Astrocyte (in vitro differentiated cells and primary cell): ENCODE results near the gene LAMB1. TPM values are rescaled to one million over a fixed set of nuclear protein-coding genes. Genes with fewer than 3 reads are reported as not detected.

ENCODE experiments used
- DNase-seq: peaks from one replicate; pipeline ENCODE4 v3.0.0-alpha.2; 2010; ENCODE audit warnings: low read depth
- FAIRE-seq: peaks from 2 replicates; lab custom pipeline; 2011; peaks lifted over from hg19 to GRCh38; lab: Jason Lieb, UNC
- H2AFZ ChIP-seq: 2 replicates; pipeline ENCODE4 v1.6.0; 2012; ENCODE audit warnings: low read depth, low read length, inconsistent platforms
- H3K27ac ChIP-seq: 2 replicates; pipeline ENCODE4 v1.5.1; 2011; ENCODE audit warnings: low read depth, low read length, inconsistent platforms
- H3K27me3 ChIP-seq: 2 replicates; pipeline ENCODE4 v1.6.0; 2011; ENCODE audit warnings: low read length, inconsistent platforms; ENCODE audit not compliant: insufficient read depth
- H3K36me3 ChIP-seq: 2 replicates; pipeline ENCODE4 v1.5.1; 2011; ENCODE audit warnings: low read length, inconsistent platforms; ENCODE audit not compliant: insufficient read depth
- H3K4me1 ChIP-seq: 2 replicates; pipeline ENCODE4 v1.5.1; 2011; ENCODE audit warnings: low read length, inconsistent platforms; ENCODE audit not compliant: insufficient read depth
- H3K4me2 ChIP-seq: 2 replicates; pipeline ENCODE4 v1.6.0; 2012; ENCODE audit warnings: low read length, inconsistent platforms
- H3K4me3 ChIP-seq: 2 replicates; pipeline ENCODE4 v1.5.1; 2011; ENCODE audit warnings: low read depth, mild to moderate bottlenecking, low read length, inconsistent platforms; ENCODE audit not compliant: insufficient read depth
- H3K79me2 ChIP-seq: 2 replicates; pipeline ENCODE4 v1.6.0; 2012; ENCODE audit warnings: mild to moderate bottlenecking, low read length, inconsistent platforms; ENCODE audit not compliant: insufficient read depth
- H3K9ac ChIP-seq: 2 replicates; pipeline ENCODE4 v1.6.0; 2012; ENCODE audit warnings: mild to moderate bottlenecking, low read length, inconsistent platforms
- H3K9me3 ChIP-seq: 2 replicates; pipeline ENCODE4 v1.5.1; 2012; ENCODE audit warnings: low read depth, mild to moderate bottlenecking, low read length, inconsistent platforms; ENCODE audit not compliant: insufficient read depth
- H4K20me1 ChIP-seq: 2 replicates; pipeline ENCODE4 v1.6.0; 2012; ENCODE audit warnings: low read length, inconsistent platforms; ENCODE audit not compliant: insufficient read depth
- H3K27ac Mint-ChIP-seq: one replicate; pipeline ENCODE4 v1.8.0; 2021; ENCODE audit warnings: mild to moderate bottlenecking, mixed read lengths; ENCODE audit not compliant: unreplicated experiment
- H3K27me3 Mint-ChIP-seq: one replicate; pipeline ENCODE4 v1.8.0; 2021; ENCODE audit warnings: low read depth, mixed read lengths; ENCODE audit not compliant: unreplicated experiment
- H3K36me3 Mint-ChIP-seq: one replicate; pipeline ENCODE4 v1.8.0; 2021; ENCODE audit warnings: low read depth, mixed read lengths; ENCODE audit not compliant: unreplicated experiment
- H3K4me1 Mint-ChIP-seq: one replicate; pipeline ENCODE4 v1.8.0; 2021; ENCODE audit warnings: low read depth, mixed read lengths; ENCODE audit not compliant: unreplicated experiment
- H3K4me3 Mint-ChIP-seq: one replicate; pipeline ENCODE4 v1.8.0; 2021; ENCODE audit warnings: mild to moderate bottlenecking, moderate library complexity, mixed read lengths; ENCODE audit not compliant: unreplicated experiment
- H3K9me3 Mint-ChIP-seq: one replicate; pipeline ENCODE4 v1.8.0; 2021; ENCODE audit warnings: mild to moderate bottlenecking, mixed read lengths; ENCODE audit not compliant: unreplicated experiment
- EZH2 ChIP-seq: IDR thresholded peaks from 2 replicates; pipeline ENCODE4 v1.6.1; 2012; ENCODE audit warnings: mild to moderate bottlenecking, low read length, inconsistent platforms; ENCODE audit not compliant: insufficient read depth
- total RNA-seq: library from RNA; stranded (reverse); gene quantifications from 2 replicates; pipeline ENCODE4 v1.2.1, GENCODE V29; 2021
- TF ChIP-seq, protein P1 (sequence below): IDR thresholded peaks from 2 replicates; pipeline ENCODE4 v1.5.1; 2011; ENCODE audit warnings: low read depth, mild to moderate bottlenecking, inconsistent platforms, low read length, moderate library complexity; ENCODE audit not compliant: insufficient read depth

The LAMB1 gene
- total RNA-seq, 1 donor from 2014 or later = 403 TPM

DNA sequence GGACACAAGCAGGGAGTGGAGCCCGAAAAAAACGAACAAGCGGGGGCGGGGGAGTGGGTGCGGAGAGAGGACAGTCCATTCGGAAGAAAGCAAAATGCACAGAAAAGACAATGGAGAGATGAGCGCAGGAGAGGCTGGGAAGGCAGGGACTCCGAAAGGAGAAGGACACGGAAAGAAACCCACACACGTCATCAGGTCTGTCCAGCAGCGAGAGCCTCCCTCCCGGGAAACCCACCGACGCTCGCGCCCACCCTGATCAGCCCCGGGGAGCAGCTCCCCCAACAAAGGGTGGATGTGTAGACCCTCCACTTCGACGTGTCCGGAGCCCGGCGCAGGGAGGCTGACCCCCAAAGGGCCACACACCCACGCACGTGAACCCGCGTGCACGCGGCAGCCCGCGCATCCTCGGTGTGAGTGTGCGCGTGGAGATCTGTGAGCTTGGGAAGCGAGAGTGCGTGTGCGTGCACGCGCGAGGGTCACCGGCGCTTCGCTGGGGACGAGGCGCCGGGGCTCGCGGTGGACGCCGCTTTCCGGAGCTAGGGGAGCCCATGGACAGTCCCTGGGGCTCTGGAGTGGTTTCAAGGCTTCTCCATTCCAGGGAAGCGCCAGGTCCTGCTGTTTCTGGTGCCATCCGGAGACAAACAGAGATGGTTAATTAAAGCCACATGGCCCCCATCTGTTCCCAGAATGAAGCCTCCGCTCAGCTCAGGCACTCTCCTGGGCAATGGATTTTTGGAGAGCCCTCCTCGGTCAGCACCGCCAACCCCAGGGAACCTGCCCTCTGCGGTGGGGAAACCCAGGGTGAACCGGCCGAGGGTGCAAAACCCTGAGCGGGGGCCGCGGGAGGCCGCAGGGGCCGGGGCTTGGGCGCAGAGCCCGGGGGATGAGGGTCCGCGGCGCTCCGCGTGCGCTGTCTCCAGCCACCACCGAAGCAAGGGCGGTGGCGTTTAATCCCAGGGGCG lies 916 bp downstream of the LAMB1 start:
- Histone ChIP-seq H4K20me1 (peaks cover 13% of the 10 kb centered on the region), H3K9me3 (no peaks in the 10 kb centered on the region), H3K27ac (peak overlapping the region; percentile 91), H3K9ac (peak overlapping the region; percentile 95), H3K79me2 (peaks cover 56% of the 10 kb centered on the region), H3K4me1 (peaks cover 52% of the 10 kb centered on the region), H2AFZ (no peak overlapping the region), H3K36me3 (peaks cover 31% of the 10 kb centered on the region), H3K27me3 (no peaks in the 10 kb centered on the region), H3K4me3 (peak overlapping the region; percentile 90), H3K4me2 (peak overlapping the region; percentile 95)
- peaks cover 30% of the 10 kb centered on the region for H3K4me1 Mint-ChIP-seq
- H3K4me3 Mint-ChIP-seq = peak overlapping the region; percentile 98
- H3K9me3 Mint-ChIP-seq = peaks cover 2% of the 10 kb centered on the region
- H3K27me3 Mint-ChIP-seq = peaks cover 7% of the 10 kb centered on the region
- DNase-seq (no peak), FAIRE-seq (no peak)
- H3K27ac Mint-ChIP-seq = peak overlapping the region; percentile 98
- H3K36me3 Mint-ChIP-seq = peaks cover 10% of the 10 kb centered on the region
- TF ChIP-seq, protein P1, sequence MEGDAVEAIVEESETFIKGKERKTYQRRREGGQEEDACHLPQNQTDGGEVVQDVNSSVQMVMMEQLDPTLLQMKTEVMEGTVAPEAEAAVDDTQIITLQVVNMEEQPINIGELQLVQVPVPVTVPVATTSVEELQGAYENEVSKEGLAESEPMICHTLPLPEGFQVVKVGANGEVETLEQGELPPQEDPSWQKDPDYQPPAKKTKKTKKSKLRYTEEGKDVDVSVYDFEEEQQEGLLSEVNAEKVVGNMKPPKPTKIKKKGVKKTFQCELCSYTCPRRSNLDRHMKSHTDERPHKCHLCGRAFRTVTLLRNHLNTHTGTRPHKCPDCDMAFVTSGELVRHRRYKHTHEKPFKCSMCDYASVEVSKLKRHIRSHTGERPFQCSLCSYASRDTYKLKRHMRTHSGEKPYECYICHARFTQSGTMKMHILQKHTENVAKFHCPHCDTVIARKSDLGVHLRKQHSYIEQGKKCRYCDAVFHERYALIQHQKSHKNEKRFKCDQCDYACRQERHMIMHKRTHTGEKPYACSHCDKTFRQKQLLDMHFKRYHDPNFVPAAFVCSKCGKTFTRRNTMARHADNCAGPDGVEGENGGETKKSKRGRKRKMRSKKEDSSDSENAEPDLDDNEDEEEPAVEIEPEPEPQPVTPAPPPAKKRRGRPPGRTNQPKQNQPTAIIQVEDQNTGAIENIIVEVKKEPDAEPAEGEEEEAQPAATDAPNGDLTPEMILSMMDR = no peak
- no peak for TF ChIP-seq EZH2

DNA sequence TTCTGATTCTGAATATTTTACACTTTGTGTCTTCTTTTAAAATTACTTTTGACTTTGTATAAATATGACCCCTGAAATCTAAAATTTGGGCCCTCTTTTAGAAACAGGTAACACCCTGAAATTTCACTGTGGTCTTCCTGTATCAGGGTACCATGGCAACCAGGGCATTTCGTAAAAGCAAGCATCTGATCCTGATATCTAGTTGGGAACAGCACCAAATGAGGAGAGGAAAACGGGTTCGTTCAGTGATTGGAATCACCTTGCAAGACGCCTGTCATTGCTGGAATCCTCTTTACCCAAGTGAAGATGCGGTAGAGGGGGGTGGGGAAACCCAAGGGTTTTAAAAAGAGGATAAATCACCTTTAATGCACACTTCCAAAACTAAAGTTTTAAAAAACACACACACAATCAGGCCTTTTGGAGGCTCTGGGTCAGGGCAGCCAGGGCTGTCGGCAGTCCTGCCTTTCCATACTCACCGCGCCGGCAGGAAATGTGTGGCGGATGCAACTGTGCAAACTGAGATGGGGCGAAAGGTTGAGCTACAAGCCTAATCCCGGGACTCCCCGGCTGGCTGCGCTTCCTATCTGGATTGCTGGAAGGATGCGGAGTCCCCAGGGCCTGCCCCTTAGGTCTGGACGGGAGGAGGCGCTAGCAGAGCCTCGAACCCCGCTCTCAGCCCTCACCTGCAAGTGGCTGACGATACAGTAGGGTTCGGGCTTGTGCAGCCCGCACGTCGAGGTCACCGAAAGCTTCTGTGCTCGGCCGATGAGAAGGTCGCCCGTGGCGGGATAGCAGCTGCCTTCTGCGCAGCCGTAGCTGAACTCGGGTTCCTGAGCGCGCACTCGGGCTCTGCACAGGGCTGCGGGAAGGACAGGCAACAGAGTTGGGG lies 1.8 kb downstream of the LAMB1 start:
- TF ChIP-seq, protein P1 = no peak
- TF ChIP-seq EZH2 = no peak
- Histone ChIP-seq H3K27me3 (no peaks in the 10 kb centered on the region), H3K9ac (peak overlapping the region; percentile 95), H3K4me2 (peak overlapping the region; percentile 95), H3K4me1 (peaks cover 62% of the 10 kb centered on the region), H3K9me3 (no peaks in the 10 kb centered on the region), H3K79me2 (peaks cover 56% of the 10 kb centered on the region), H2AFZ (no peak overlapping the region), H3K4me3 (peak overlapping the region; percentile 90), H4K20me1 (peaks cover 13% of the 10 kb centered on the region), H3K27ac (peak overlapping the region; percentile 91), H3K36me3 (peaks cover 38% of the 10 kb centered on the region)
- DNase-seq (no peak), FAIRE-seq (no peak)
- peaks cover 39% of the 10 kb centered on the region for H3K4me1 Mint-ChIP-seq
- H3K27ac Mint-ChIP-seq = peak overlapping the region; percentile 98
- no peaks in the 10 kb centered on the region for H3K9me3 Mint-ChIP-seq
- H3K36me3 Mint-ChIP-seq = peaks cover 15% of the 10 kb centered on the region
- no peaks in the 10 kb centered on the region for H3K27me3 Mint-ChIP-seq
- peak overlapping the region; percentile 98 for H3K4me3 Mint-ChIP-seq
